Endometrial microvascular endothelial cells (primary cell): ENCODE measurements around the gene SARDH. TPM values are rescaled to one million over a fixed set of nuclear protein-coding genes. Genes with fewer than 3 reads are reported as not detected.

Experiments
- in situ Hi-C: cut with HindIII; loops from 2 replicates; pipeline ENCODE4 v1.10.0; 2017; ENCODE audit warnings: low sequenced_read_pairs, low pct_unique_long_range_greater_than_20kb; ENCODE audit errors: inconsistent ontology term
- total RNA-seq: library from RNA; depleted of rRNA; stranded (reverse); fragments of >200 nt; gene quantifications from one replicate; pipeline ENCODE4 v1.2.3, GENCODE V29; 2015; ENCODE audit errors: inconsistent ontology term

SARDH gene
- not detected for total RNA-seq

GRCh38 chr9:133737774-133738639 is at the start of gene SARDH:
SARDH (minus strand) TSS chr9:133738352; CDS start chr9:133734173, 4,179 bp downstream.
- in situ Hi-C loops: no loop called here

- in situ Hi-C loops: loop anchor here (25.0 kb wide), 1 partner anchor 200 kb away; the partner anchor contains the start of gene VAV2
Observed at GRCh38 chr9:133787754-133788025, 49.5 kb upstream of the SARDH start.

GRCh38 chr9:133786907-133787753 is 49.0 kb upstream of the SARDH start:
- in situ Hi-C loops: loop anchor here (25.0 kb wide), 1 partner anchor 200 kb away; the partner anchor contains the start of gene VAV2

GRCh38 chr9:133786371-133786753 is 48.2 kb upstream of the SARDH start:
- in situ Hi-C loops: loop anchor here (25.0 kb wide), 1 partner anchor 201 kb away; the partner anchor contains the start of gene VAV2

- in situ Hi-C loops: loop anchor here (25.0 kb wide), 1 partner anchor 201 kb away; the partner anchor contains the start of gene VAV2
Observed at GRCh38 chr9:133785753-133786370, 47.7 kb upstream of the SARDH start.

- in situ Hi-C loops: loop anchor here (25.0 kb wide), 1 partner anchor 202 kb away; the partner anchor contains the start of gene VAV2
Observed at GRCh38 chr9:133784731-133785561, 46.8 kb upstream of the SARDH start.

- in situ Hi-C loops: loop anchor here (25.0 kb wide), 1 partner anchor 204 kb away; the partner anchor contains the start of gene VAV2
Observed at GRCh38 chr9:133783331-133783731, 45.2 kb upstream of the SARDH start.

- in situ Hi-C loops: loop anchor here (25.0 kb wide), 1 partner anchor 205 kb away; the partner anchor contains the start of gene VAV2
Observed at GRCh38 chr9:133782157-133783130, 44.3 kb upstream of the SARDH start.

- in situ Hi-C loops: loop anchor here (25.0 kb wide), 1 partner anchor 206 kb away; the partner anchor contains the start of gene VAV2
Observed at GRCh38 chr9:133781828-133782135, 43.6 kb upstream of the SARDH start.

- in situ Hi-C loops: loop anchor here (25.0 kb wide), 1 partner anchor 206 kb away; the partner anchor contains the start of gene VAV2
Observed at GRCh38 chr9:133780962-133781827, 43.0 kb upstream of the SARDH start.

- in situ Hi-C loops: loop anchor here (25.0 kb wide), 1 partner anchor 207 kb away; the partner anchor contains the start of gene VAV2
Observed at GRCh38 chr9:133780404-133780945, 42.3 kb upstream of the SARDH start.

GRCh38 chr9:133779516-133780403 is 41.6 kb upstream of the SARDH start:
- in situ Hi-C loops: loop anchor here (25.0 kb wide), 1 partner anchor 208 kb away; the partner anchor contains the start of gene VAV2

- in situ Hi-C loops: loop anchor here (25.0 kb wide), 1 partner anchor 208 kb away; the partner anchor contains the start of gene VAV2
Observed at GRCh38 chr9:133779081-133779480, 40.9 kb upstream of the SARDH start.

- in situ Hi-C loops: loop anchor here (25.0 kb wide), 1 partner anchor 209 kb away; the partner anchor contains the start of gene VAV2
Observed at GRCh38 chr9:133778336-133779013, 40.3 kb upstream of the SARDH start.
